ENCODE measurements around the gene PALLD. TPM values are rescaled to one million over a fixed set of nuclear protein-coding genes. Genes with fewer than 3 reads are reported as not detected.

The PALLD gene
- total RNA-seq, 4 donors from 2014 or later: 71.8 to 106 (median 83.3) TPM

- Histone ChIP-seq H3K4me1 (peaks cover 16% of the 10 kb centered on the region), H3K36me3 (peaks cover 3% of the 10 kb centered on the region), H3K27ac (peak overlapping the region; percentile 47), H3K4me3 (no peak overlapping the region), H3K9me3 (no peaks in the 10 kb centered on the region), H3K27me3 (no peaks in the 10 kb centered on the region)
- WGBS: 57% methylated on average over 5 of the region's 5 CpGs
- no peak for TF ChIP-seq POLR2AphosphoS5 (IDR thresholded peaks at IDR 0.05)
- TF ChIP-seq CTCF (IDR thresholded peaks at IDR 0.05): no peak
- TF ChIP-seq POLR2A (IDR thresholded peaks at IDR 0.05): no peak
- TF ChIP-seq EP300 (IDR thresholded peaks at IDR 0.05): no peak
- DNase-seq (ENCODE audit: low spot score in 2 of 2): no peak
Measured at GRCh38 chr4:168868044-168868781, 371.4 kb downstream of the PALLD start.

DNA sequence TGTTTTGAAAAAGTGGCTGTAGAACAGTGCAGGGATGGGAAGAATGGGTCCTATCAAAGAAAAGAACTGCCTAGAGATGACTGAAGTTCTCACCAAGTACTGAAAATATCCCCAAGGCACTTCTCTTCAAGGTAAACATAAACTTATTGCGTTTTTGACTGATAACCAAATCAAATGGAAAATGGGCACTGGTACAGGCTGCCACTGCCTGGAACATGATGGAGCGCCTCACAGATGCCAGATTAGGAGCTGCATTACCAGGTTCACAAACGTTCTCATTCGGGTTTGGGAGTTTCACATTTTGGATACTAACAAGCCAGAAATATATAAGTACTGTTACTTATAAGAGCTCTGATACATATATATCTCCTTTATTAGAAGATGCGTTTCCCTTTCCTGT, 371.9 kb downstream of the PALLD start:
- Histone ChIP-seq H3K27me3 (no peaks in the 10 kb centered on the region), H3K36me3 (no peaks in the 10 kb centered on the region), H3K27ac (peak overlapping the region; percentile 47), H3K4me3 (no peak overlapping the region), H3K9me3 (no peaks in the 10 kb centered on the region), H3K4me1 (peaks cover 16% of the 10 kb centered on the region)
- WGBS: 55% methylated on average over 5 of the region's 5 CpGs
- no peak for TF ChIP-seq POLR2AphosphoS5 (IDR thresholded peaks at IDR 0.05)
- TF ChIP-seq EP300 (IDR thresholded peaks at IDR 0.05): no peak
- no peak for TF ChIP-seq CTCF (IDR thresholded peaks at IDR 0.05)
- TF ChIP-seq POLR2A (IDR thresholded peaks at IDR 0.05): no peak
- no peak for DNase-seq (ENCODE audit: low spot score in 2 of 2)

DNA sequence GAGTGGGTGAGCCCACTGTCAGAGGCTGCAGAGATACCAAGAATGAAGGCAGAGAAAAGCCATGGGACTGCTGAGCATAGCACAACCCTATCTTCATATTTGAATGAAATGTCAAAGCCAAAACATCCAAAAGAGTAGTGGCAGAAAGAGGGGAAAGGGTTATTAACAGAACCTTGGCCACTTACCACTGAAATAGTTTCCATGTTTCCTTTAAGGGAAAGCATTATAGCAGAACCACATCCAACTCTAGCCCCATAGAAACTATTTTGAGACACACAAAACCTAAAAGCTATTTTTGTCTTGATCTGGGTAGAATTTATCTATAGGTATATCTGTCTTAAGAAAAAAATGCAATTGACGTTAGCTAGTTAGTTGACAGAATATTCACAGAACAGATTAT, 373.2 kb downstream of the PALLD start:
- Histone ChIP-seq H3K4me1 (peaks cover 16% of the 10 kb centered on the region), H3K9me3 (no peaks in the 10 kb centered on the region), H3K36me3 (no peaks in the 10 kb centered on the region), H3K27ac (no peak overlapping the region), H3K27me3 (no peaks in the 10 kb centered on the region), H3K4me3 (no peak overlapping the region)
- no peak for DNase-seq (ENCODE audit: low spot score in 2 of 2)
- 87% methylated on average over 1 of the region's 1 CpG for WGBS
- TF ChIP-seq EP300 (IDR thresholded peaks at IDR 0.05) (no peak), CTCF (IDR thresholded peaks at IDR 0.05) (no peak), POLR2AphosphoS5 (IDR thresholded peaks at IDR 0.05) (no peak), POLR2A (IDR thresholded peaks at IDR 0.05) (no peak)

GRCh38 chr4:168871632-168872031, 374.8 kb downstream of the PALLD start:
- Histone ChIP-seq H3K27me3 (no peaks in the 10 kb centered on the region), H3K27ac (no peak overlapping the region), H3K4me3 (no peak overlapping the region), H3K36me3 (no peaks in the 10 kb centered on the region), H3K4me1 (peaks cover 16% of the 10 kb centered on the region), H3K9me3 (no peaks in the 10 kb centered on the region)
- no peak for TF ChIP-seq CTCF (IDR thresholded peaks at IDR 0.05)
- TF ChIP-seq POLR2A (IDR thresholded peaks at IDR 0.05): no peak
- no peak for TF ChIP-seq EP300 (IDR thresholded peaks at IDR 0.05)
- TF ChIP-seq POLR2AphosphoS5 (IDR thresholded peaks at IDR 0.05): no peak
- no peak for DNase-seq (ENCODE audit: low spot score in 2 of 2)
- WGBS: 63% methylated on average over 4 of the region's 4 CpGs

DNA sequence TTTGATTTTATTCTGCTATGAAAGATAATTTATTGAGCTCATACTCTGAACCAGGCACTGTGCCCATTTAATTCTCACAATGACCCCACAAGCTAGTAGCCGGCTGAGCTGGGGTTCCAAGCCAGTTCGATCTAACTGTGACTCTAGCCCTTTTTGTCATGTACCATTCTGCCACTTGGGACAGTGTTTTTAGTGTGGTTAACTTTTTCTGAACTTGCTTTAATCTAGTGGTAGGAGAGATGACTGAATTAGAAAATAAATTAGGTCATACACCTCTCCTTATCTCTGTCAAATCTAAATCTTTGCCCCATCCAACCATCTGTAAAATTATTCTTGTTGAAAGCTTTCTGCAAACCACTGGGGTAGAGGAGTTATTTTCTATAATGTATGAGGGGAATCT, 377.2 kb downstream of the PALLD start:
- no peaks in the 10 kb centered on the region for H3K36me3 ChIP-seq
- 57% methylated on average over 2 of the region's 2 CpGs for WGBS
- H3K4me1 ChIP-seq: peaks cover 15% of the 10 kb centered on the region
- no peak overlapping the region for H3K4me3 ChIP-seq
- TF ChIP-seq POLR2A (IDR thresholded peaks at IDR 0.05) (no peak), POLR2AphosphoS5 (IDR thresholded peaks at IDR 0.05) (no peak), CTCF (IDR thresholded peaks at IDR 0.05) (no peak), EP300 (IDR thresholded peaks at IDR 0.05) (no peak)
- H3K9me3 ChIP-seq: no peaks in the 10 kb centered on the region
- no peak for DNase-seq (ENCODE audit: low spot score in 2 of 2)
- H3K27ac ChIP-seq: no peak overlapping the region
- H3K27me3 ChIP-seq: no peaks in the 10 kb centered on the region

All from suprapubic skin (tissue), 4 donors.